ENCODE results near the gene RXFP3. TPM values are rescaled to one million over a fixed set of nuclear protein-coding genes. Genes with fewer than 3 reads are reported as not detected.

The RXFP3 gene
- total RNA-seq, 1 experiment from 2014 or later, result not detected

GRCh38 chr5:33984671-33985124 is 48.5 kb downstream of the RXFP3 start, which contains the start of gene SLC45A2:
SLC45A2 (minus strand) TSS chr5:33984693; CDS start chr5:33984583, 110 bp downstream.
- Mint-ChIP-seq H3K27me3 (ENCODE audit: insufficient read depth, unreplicated experiment) (no peaks in the 10 kb centered on the region), H3K36me3 (ENCODE audit: insufficient read depth, unreplicated experiment) (peaks cover 23% of the 10 kb centered on the region), H3K4me3 (ENCODE audit: unreplicated experiment) (no peak within 1 kb of the TSS), H3K27ac (ENCODE audit: low read depth, unreplicated experiment) (no peak within 1 kb of the TSS), H3K4me1 (ENCODE audit: insufficient read depth, unreplicated experiment) (no peaks in the 10 kb centered on the region), H3K9me3 (ENCODE audit: unreplicated experiment) (no peaks in the 10 kb centered on the region)
- no peak for DNase-seq (ENCODE audit: unreplicated experiment)
- no peak for TF ChIP-seq CTCF (IDR thresholded peaks at IDR 0.05; ENCODE audit: unreplicated experiment)
- ChIA-PET POLR2A (no interaction called here), CTCF (interaction anchor here (3.0 kb wide), 1 partner anchor 13 kb away, joined by 9 read pairs; no protein-coding TSS in a partner anchor)
- intact Hi-C loops (cut with micrococcal nuclease), result no loop called here
- no TSS peak for BruUV-seq (replicated peaks)

- H3K4me3 Mint-ChIP-seq (ENCODE audit: unreplicated experiment), result no peak overlapping the region
- no peak overlapping the region for H3K27ac Mint-ChIP-seq (ENCODE audit: low read depth, unreplicated experiment)
- ChIA-PET CTCF (interaction anchor here (3.0 kb wide), 1 partner anchor 12 kb away, joined by 9 read pairs; no protein-coding TSS in a partner anchor), POLR2A (no interaction called here)
- intact Hi-C loops (cut with micrococcal nuclease), result no loop called here
- no TSS peak for BruUV-seq (replicated peaks)
- no peak for TF ChIP-seq CTCF (IDR thresholded peaks at IDR 0.05; ENCODE audit: unreplicated experiment)
- H3K27me3 Mint-ChIP-seq (ENCODE audit: insufficient read depth, unreplicated experiment), result no peaks in the 10 kb centered on the region
- H3K9me3 Mint-ChIP-seq (ENCODE audit: unreplicated experiment), result no peaks in the 10 kb centered on the region
- H3K4me1 Mint-ChIP-seq (ENCODE audit: insufficient read depth, unreplicated experiment), result no peaks in the 10 kb centered on the region
- no peak for DNase-seq (ENCODE audit: unreplicated experiment)
- peaks cover 23% of the 10 kb centered on the region for H3K36me3 Mint-ChIP-seq (ENCODE audit: insufficient read depth, unreplicated experiment)
Observed at GRCh38 chr5:33985447-33985846, 49.3 kb downstream of the RXFP3 start.

Other genes with a start within 250 kb of the RXFP3 start
- not detected in 2 replicates for gene ADAMTS12, start 44.4 kb upstream of the RXFP3 start, total RNA-seq (2022)
- not detected in 2 replicates for gene SLC45A2, start 48.3 kb downstream of the RXFP3 start, total RNA-seq (2022)
- 6.6 and 7.9 TPM in 2 replicates for gene AMACR, start 71.7 kb downstream of the RXFP3 start, total RNA-seq (2022)
- 0.49 and 0.64 TPM in 2 replicates for gene C1QTNF3, start 106.8 kb downstream of the RXFP3 start, total RNA-seq (2022)